Activated naive CD8-positive, alpha-beta T cell treated with anti-CD3 and anti-CD28 coated beads, Interleukin-2, amount 50 U/mL, for 16 hours (primary cell): ENCODE data around the gene YBX3.
A peak's percentile ranks its signal among the peaks of the same experiment; 100 is the strongest.

ENCODE experiments used
- DNase-seq: peaks from one replicate; pipeline ENCODE4 v3.0.0-alpha.2; 2020; ENCODE audit warnings: low read depth, low spot score

Gene YBX3

DNA sequence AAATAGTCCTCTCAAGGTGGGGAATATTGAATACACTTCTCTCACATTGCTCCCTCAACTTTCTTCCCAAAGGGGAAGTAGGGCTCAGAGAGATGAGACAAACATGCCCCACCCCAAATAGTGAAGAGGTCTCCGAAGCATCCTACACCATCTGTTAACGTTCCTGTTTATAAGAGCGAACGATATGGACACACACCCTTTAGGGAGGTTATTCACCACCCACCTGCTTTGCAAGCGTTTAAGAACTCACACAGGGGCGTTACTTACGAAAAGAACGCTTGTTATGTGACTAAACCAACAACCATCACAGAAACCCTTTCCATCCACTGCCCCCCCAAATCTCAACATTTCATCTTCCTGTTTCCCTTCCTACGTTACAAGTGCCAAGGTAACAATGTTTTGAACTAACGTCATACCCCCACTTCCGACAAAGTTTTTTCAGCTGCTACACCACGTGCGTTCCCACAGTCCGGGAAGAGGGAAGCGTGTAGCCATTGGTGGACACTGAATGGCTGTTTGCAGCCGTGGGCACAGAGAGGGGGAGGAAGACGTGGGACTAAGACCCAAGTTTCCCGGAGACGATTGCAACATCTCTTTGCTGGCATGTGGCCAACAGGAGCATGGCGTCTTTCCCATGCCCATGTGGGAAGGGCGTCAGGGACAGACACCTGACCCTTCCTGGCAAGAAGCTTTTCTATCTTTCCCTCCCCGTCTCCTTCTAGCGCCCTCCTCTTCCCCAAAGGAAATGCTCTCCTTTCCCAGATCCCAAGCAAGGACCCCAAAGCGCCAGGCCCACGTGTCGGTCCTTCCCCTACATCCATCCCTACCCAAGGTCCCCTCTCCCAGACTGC, 1.2 kb downstream of the YBX3 start:
- peak; percentile 34 for DNase-seq

DNA sequence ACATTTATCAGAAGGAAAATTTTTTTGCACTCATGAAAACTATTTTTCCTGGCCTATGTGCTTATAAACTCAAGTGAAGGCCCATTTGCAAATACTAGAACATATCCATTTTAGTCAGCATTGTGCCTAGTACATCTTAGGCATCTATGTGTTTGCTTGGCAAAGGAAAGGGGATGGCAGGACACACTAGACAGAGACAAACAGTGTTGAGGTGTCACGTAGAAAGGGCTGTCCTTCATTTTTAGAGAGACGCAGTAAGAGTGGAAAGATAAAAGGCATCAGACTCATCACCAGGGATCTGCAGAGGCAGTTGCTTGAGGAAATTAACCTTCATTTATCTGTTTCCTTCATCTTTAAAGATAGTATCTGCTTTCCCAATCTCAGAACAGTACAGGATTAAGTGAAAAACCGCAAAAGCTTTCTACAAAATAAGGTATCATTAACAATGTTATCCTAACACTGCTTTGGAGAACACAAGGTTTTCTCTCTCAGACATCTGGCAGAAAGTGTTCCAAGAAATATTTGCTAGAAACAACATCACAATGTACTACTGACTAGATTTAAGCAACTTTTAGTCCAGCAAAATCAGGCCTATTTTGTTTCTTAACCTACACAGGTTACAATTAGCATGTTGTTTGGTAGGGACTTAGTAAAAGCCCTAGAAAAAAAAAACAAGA, 2.0 kb downstream of the YBX3 start:
- DNase-seq: no peak

DNA sequence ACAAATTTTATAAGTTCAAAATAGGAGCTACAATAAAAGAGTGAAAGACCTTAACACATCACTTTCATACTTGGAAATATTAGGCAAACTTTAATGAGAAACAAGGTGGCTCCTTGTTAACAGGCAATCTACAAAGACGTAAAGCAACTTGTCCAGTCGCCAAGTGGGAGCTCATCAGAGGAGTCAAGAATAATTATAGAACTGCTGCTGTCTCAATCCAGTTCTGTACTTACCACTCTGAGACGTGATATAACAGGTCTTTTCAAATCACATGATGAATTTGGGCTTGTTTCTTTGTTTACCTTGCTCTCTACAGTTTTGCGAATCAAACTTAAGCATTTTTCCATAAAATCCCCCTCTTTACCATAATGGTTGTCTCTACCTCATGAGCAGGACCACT, 3.6 kb downstream of the YBX3 start:
- no peak for DNase-seq

DNA sequence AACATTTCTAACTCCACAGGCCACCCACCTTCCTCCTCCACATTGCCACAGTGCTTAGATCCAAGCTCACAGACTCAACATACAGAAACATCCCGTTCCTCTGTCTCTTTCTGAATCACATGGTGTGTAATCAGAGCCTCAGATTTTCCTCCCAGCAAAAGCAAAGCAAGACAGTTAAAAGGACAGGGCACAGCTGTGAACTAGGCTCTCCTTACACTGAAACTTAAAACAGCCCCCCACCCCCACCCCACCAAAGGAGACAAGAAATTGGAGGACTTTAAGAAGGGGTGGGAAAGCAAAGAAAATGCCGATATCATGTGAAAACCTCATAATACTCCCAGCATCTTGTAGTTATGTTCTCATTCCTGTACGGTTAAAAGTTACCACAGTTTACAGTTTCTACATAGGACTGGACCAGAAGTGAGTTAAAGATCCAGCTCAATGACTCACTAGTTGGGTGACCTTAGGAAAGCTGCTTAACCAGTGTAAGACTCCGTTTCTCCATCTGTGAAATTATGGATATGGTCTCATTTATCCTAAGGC, 4.8 kb downstream of the YBX3 start:
- no peak for DNase-seq

DNA sequence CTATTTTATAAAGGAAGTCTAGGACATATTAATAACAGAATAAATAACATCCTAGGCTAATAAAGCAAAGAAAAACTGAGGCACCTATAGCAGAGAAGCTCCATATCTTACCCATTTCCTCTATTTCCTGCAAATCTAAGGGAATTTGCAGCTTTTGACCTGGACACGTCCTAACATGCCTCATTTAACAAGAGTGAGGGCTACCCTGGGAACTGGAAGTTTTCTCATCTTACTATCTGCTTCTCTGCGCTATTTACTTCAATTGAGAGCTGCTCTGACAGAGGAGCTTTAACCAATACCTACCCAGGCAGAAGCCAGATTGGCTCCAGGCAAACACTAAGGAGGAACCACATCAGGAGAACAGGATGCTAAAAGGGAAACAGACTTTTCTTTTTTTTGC, 5.7 kb downstream of the YBX3 start:
- DNase-seq: no peak

DNA sequence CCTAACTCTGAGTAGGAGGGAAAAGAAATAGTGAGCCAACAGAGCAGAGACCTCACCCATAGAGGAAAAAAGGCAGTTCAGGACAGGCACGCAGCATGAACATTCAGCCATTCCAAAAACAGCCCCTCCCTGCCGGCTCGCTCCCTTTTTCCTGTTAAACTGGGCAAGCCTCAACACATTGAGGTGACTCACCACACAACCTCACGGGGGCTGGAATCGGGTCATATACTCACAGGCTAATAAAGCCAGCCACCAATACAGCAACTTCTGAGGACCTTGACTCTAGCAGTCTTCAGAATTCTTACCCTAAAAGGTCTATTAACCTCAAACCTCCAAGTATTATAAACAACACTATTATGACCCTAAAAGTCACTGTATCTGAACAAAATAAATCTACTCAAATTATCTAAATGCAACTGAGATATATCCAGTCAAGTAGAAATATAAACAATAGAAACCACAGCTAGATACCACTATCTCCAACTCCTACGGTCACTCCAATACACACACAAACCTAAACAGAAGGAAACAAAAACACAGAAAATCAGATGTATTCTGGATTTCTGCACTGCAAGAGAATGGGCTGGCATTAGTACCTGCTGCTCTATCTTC, 6.3 kb downstream of the YBX3 start:
- no peak for DNase-seq

DNA sequence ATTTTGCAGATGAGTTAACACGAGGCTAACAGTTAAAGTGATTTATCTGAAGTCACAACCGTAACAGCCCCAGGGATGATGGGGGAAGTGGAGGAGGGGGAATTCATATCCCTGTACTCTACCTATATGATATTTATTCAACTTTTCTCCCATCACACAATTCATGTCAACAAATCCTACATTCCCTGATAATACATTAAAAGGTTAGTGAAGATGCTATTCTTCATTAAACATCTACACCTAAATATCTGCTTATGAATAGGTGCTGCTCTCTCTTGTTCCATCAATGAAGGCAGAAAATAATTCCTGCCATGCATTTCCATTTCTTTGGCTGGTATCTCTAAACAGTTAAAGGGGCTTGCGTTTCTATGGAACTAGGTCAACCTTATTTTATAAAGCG, 6.8 kb downstream of the YBX3 start:
- no peak for DNase-seq

DNA sequence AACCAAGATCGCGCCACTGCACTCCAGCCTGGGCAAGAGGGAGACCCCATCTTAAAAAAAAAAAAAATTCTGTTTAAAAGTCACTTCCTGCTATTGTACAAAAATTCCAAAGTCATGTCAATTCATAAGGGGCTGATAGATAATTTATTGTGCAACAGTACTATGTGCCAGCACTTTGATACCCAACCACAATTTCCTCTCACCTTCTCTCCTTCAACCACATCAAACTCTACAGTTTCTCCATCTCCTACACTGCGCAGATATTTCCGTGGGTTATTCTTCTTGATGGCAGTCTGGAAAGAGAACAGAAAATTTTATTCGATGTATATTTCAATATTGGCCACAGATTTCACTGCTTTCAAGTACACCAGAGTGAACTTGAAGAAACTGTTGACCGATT, 7.6 kb downstream of the YBX3 start:
- DNase-seq: no peak

DNA sequence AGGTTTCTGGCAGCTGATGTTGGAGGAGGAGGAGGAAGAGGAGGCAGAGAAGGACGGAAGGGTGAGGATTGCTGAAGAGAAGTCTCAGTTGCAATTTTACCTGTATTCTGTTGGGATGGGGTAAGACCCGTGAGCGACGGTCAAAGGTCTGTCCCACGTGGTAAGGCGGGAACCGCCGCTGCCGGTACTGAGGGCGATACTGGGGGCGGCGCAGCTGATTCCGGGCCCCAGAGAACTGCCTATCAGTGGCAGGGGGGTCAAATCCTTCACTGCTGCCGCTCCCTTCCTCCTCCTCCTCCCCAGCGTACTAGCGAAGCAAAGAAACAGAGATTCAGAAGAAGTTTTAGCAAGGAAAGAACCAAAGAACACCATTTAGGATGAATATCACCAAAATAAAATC, 13.3 kb downstream of the YBX3 start:
- DNase-seq: no peak

DNA sequence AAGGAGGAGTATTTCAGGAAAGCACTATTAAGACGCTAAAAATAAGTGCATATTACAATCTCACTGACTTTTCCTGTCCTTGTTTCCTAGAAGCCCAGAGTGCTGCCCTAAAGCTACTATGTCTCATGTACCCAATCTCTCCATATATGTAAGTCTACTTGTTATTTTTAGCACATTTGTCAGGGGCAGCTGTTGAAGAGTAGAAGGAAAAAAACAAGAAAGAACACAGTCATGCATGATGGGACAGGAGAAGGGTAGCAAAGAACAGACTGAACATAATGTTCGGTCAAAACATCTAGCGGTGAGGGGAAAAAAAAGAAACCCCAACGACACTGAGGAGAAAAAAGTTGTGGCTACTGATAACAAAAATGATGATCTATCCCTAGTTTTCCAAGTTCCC, 14.3 kb downstream of the YBX3 start:
- no peak for DNase-seq

DNA sequence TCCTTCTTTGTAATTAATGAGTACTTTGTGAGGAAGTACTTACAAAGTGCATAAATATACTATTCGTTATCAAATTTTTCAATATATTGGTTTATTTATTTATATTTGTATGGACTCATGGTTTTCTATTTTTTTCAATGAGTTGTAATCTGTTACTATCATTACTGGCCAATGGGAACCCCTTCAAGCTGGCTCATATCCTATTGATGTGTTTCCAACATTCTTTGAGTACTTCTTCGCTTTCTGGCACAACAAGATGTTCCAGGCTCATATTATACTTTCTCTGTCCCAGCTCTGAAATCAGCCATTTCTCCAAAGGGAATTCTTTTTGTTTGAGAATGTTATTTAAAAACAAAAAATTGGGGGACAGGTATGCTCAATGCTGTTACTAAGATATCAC, 17.5 kb downstream of the YBX3 start:
- DNase-seq: no peak

DNA sequence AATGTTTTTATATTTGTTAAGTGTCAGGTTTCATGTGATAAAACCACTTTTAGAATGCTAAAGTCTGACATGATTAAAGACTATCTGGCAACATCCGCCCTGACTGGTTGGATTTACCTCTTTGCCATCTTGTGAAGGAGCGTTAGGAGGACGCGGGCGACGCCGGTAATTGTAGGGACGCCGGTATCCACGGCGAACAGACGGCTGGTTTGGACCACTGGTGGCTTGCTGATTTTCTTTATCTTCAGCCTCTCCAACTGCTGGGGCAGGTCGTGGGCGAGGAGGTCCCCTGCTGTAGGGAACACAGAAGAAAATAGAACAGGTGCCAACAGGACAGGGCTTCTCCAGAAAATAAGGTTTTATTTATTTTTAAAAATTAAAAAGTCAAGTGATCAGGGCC, 21.3 kb downstream of the YBX3 start:
- no peak for DNase-seq

DNA sequence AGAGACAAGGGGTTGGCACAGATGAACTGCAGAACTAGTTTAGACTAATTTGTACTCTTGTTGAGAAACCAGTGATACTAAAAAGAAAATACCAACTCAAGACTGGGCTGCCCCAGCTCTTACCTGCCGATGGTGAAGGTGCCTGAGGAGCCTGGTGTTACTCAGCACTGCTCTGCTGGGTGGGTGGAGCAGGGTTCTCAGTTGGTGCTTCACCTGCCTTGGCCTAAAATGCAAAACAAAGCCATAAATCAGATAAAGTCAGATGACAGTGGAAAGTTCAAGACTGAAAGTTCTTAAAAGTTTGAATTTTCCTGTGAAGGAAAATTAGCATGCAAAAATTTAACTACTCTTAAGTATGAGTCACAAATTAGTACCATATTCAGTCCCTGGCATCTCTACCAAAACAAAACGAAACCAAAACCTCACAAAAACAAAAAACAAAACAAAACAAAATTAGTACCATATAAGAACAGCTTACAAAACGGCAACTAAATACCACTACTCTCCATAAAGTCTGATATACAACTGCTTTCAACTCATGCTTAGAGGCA, 21.9 kb downstream of the YBX3 start:
- peak; percentile 5 for DNase-seq

DNA sequence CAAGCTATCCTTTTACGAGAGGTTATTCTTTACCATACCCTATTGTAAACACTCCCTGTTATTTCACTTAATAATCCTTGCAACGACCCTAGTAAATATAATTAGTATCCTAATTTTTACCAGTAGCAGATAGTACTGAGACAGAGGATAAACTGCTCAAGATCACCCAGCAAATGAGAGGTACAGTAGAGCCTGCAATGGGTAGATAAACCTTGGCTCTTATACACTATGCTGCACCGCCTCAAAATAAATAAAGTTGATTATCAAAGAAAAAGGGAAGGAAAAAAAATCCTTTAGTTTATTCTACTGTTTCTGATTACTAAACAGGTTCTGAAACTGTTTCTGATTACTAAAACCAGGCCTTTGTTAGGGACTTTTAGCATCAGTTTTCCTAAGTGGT, 22.5 kb downstream of the YBX3 start:
- DNase-seq: no peak

DNA sequence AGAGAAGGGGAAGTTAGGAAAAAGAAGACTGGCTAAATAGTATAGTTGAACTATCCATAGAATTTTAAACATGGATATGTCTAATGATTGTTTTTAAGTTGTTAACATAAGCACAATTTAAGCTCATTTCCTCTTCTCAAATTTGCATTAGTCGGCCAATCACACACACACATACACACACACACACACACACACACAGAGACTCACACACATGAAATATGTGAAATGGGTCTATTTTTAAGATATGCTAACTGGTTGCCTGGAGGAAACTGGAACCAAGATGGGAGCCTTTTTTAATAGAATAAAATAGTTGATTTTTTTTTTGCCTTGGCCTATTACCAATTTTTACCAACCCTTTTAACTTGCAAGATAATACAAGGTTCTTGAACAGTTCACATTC, 25.3 kb downstream of the YBX3 start:
- no peak for DNase-seq

DNA sequence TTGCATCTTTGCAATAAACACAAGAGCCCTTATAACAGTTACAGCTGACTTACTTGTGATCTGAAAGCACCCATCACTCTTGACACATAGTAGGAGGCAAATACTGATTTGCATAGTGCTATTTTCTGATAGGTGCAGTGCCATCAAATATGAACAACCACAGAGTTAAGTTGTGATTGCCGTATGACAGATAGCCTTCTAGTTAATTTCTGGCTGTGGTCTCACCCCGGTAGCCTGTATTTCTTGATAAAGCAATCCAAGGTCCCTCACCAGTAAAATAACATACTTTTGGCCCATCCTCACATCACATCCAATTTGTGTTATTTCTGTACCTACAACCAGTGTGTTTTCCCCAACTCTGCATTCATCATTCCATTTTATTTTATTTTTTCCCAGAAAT, 26.0 kb downstream of the YBX3 start:
- DNase-seq: no peak

DNA sequence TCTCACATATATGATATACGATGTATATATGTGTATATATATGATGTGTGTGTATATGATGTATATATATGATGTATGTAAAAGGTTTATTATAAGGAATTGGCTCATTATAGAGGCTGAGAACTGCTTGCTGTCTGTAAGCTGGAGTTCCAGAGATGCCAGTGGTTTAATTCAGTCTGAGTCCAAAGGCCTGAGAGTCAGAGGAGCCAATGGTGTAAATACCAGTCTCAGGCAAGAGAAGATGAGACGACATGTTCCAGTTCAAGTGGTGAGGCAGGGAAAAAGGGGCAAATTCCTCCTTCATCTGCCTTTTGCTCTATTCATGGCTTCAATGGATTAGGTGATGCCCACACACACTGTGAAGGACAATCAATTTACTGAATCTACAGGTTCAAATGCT, 32.2 kb downstream of the YBX3 start:
- DNase-seq: no peak

DNA sequence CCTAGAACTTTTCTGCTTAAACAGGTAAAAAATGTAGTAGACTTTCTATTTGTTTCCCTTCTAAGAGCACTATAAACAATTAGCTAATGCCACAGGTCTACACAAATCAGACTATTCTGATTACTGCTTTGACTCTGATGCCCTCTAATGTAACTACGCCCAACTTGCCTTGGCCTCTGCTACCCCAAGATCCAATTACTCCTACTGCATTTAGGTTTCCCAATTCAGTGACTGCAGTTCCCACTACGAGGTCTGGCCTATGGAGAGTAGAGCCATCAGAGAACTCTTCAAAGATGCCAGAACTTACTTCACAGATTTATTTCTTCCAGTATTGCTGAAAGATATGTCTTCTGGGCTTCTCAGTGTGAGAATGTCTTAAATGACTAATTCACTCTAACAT, 34.0 kb downstream of the YBX3 start:
- DNase-seq: no peak

DNA sequence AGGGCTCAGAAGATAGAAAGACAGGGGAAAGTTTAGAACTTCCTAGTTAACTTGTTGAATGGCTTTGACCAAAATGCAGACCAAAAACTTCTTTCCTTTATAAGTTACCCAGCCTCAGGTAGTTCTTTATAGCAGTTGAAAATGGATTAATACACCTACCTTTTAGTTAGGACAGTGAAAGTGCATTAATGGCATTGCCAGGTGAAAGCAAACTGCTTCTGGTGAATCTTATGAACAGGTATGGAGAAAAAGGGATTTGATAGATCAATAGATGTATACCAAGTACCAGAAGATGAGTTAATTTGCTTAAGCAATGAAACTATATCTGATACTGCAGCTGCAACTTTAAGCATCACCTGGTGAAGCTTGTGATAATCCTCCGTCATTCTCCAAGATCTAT, 35.1 kb downstream of the YBX3 start:
- DNase-seq: no peak

DNA sequence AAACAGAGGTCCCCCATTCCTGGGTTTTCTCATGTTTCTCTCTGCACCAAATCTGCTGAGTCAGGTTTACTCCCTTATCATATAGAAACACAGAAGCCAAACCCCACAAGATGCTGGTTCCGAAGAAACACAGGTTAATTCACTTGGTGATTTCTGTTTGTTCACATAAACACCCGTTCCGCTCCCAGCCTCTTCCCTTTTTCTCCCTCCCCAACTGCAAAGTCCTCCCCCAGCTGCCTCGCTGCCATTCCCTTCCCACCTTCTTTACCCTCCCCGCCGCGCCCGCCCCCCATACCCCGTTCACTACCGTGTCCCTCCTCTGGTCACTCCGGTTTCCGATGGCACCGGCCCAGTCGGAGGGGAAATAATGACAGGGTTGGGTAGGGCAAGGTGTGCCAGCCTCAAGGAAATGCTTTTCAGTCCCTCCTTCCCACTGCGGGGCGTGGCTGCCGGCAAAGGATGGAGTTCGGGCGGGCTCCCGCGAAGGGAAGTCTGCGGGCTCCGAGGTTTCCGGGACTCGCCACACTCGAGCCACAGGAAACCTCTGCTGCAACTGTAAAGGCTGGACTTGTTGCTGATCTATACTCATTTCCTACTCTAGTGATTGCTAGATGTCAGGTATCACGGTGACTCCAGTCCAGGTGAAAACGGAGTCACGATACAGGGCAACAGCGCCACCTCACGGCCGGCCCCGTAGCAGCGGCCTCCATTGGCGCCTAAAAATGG, 49.3 kb downstream of the YBX3 start, which contains the start of gene STYK1:
Gene STYK1, minus strand, starts transcription at position 394 of the 726 bp plus-strand sequence. CDS start 39,434 bp downstream, outside the sequence.
- peak; percentile 56 for DNase-seq

DNA sequence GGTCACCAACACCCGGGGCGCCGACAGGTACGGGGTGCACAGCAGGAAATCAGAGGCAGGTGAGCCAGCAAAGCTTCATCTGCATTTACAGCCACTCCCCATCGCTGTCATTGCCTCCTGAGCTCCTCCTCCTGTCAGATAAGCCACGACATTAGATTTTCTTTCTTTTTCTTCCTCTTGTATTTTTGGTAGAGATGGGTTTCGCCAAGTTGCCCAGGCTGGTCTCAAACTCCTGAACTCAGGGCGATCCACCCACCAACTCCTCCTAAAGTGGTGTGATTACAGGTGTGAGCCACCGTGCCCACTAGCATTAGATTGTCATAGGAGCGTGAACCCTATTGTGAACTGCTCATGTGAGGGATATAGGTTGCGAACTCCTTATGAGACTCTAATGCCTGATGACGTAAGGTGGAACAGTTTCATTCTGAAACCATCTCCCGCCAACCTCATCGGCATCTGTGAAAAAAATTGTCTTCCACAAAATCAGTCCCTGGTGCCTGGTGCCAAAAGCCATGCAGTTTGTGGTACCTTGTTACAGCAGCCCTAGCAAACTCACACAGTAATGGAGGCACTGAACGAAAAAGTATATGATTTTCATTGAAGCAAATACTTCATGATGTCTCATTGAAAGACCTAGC, 50.8 kb downstream of the YBX3 start:
- DNase-seq: no peak
